Head of caudate nucleus (tissue), 42 donors: ENCODE results near the gene AKNA.

ENCODE experiments used
- DNase-seq, 42 donors: peaks; one replicate each; pipeline versions ENCODE4 v3.0.0 to v3.0.0-alpha.2; 2020 to 2021; ENCODE audit warnings: mixed read lengths in 7 of 42
- intact Hi-C: fragments of 100-400 bp; cut with DNase I; formaldehyde crosslinking; loops from one replicate; pipeline ENCODE4 v1.15.0; 2022

Gene AKNA

GRCh38 chr9:114387680-114388356 is at the start of gene AKNA:
TSS of gene AKNA (minus strand) at chr9:114387982. CDS start at chr9:114381333, 6,649 bp downstream.
- peak; percentile 65 to 92 (median 82) for DNase-seq
- intact Hi-C loops, result no loop called here

GRCh38 chr9:114437401-114437893 is 49.7 kb upstream of the AKNA start:
- DNase-seq, result no peak
- intact Hi-C loops, result loop anchor here (5.0 kb wide), 1 partner anchor 70 kb away; the partner anchor contains the start of gene WHRN

GRCh38 chr9:114434878-114435311 is 47.1 kb upstream of the AKNA start:
- DNase-seq, result peak in 27 of 42 donors; percentile 17 to 74 (median 52)
- intact Hi-C loops, result loop anchor here (5.0 kb wide), 1 partner anchor 72 kb away; the partner anchor contains the start of gene WHRN

- intact Hi-C loops, result no loop called here
- DNase-seq, result peak in 1 of 42 donors; percentile 4
Measured at GRCh38 chr9:114433720-114434255, 46.0 kb upstream of the AKNA start.

- DNase-seq, result peak in 1 of 42 donors; percentile 12
- intact Hi-C loops, result no loop called here
Measured at GRCh38 chr9:114433086-114433485, 45.3 kb upstream of the AKNA start.

- peak in 1 of 42 donors; percentile 3 for DNase-seq
- intact Hi-C loops, result no loop called here
Measured at GRCh38 chr9:114432323-114433067, 44.7 kb upstream of the AKNA start.

GRCh38 chr9:114431770-114432169 is 44.0 kb upstream of the AKNA start:
- intact Hi-C loops, result no loop called here
- DNase-seq, result no peak

GRCh38 chr9:114431003-114431402 is 43.2 kb upstream of the AKNA start:
- intact Hi-C loops, result no loop called here
- no peak for DNase-seq

GRCh38 chr9:114430457-114430856 is 42.7 kb upstream of the AKNA start:
- intact Hi-C loops, result no loop called here
- peak in 23 of 42 donors; percentile 13 to 72 (median 42) for DNase-seq

GRCh38 chr9:114429488-114429887 is 41.7 kb upstream of the AKNA start:
- no peak for DNase-seq
- intact Hi-C loops, result no loop called here

GRCh38 chr9:114428466-114428865 is 40.7 kb upstream of the AKNA start:
- intact Hi-C loops, result no loop called here
- peak in 23 of 42 donors; percentile 19 to 73 (median 40) for DNase-seq

GRCh38 chr9:114427644-114428043 is 39.9 kb upstream of the AKNA start:
- intact Hi-C loops, result no loop called here
- no peak for DNase-seq

GRCh38 chr9:114426046-114426948 is 38.5 kb upstream of the AKNA start:
- intact Hi-C loops, result no loop called here
- no peak for DNase-seq

- intact Hi-C loops, result no loop called here
- DNase-seq, result no peak
Measured at GRCh38 chr9:114425126-114425525, 37.3 kb upstream of the AKNA start.

GRCh38 chr9:114424126-114424525 is 36.3 kb upstream of the AKNA start:
- DNase-seq, result no peak
- intact Hi-C loops, result no loop called here

GRCh38 chr9:114423181-114423580 is 35.4 kb upstream of the AKNA start:
- DNase-seq, result no peak
- intact Hi-C loops, result no loop called here

- intact Hi-C loops, result no loop called here
- no peak for DNase-seq
Measured at GRCh38 chr9:114421147-114421546, 33.4 kb upstream of the AKNA start.

GRCh38 chr9:114419796-114420195 is 32.0 kb upstream of the AKNA start:
- intact Hi-C loops, result no loop called here
- DNase-seq, result no peak

- no peak for DNase-seq
- intact Hi-C loops, result no loop called here
Measured at GRCh38 chr9:114418053-114418452, 30.3 kb upstream of the AKNA start.
